Heart right ventricle (tissue), 16 donors: ENCODE results near the gene ANKRA2. TPM values are rescaled to one million over a fixed set of nuclear protein-coding genes. Genes with fewer than 3 reads are reported as not detected.

Experiments used
- ATAC-seq, 8 donors: fragments of 200-7000 bp; cut with Tn5 transposase; one replicate each; pipeline ENCODE4 v1.9.1; 2020; ENCODE audit warnings: mild to moderate bottlenecking in 8 of 8, moderate library complexity in 8 of 8, moderate number of reproducible peaks in 1 of 8
- DNase-seq, 2 donors: peaks; one replicate each; pipeline ENCODE4 v3.0.0-alpha.2; 2020
- H3K27ac ChIP-seq, 10 donors: fragments of 200-600 bp; sonication (generic) in 2 of 10; one replicate each; pipeline versions ENCODE4 v1.5.0 to v1.8.0; 2020 to 2022; ENCODE audit warnings: mild to moderate bottlenecking in 3 of 10
- H3K27me3 ChIP-seq, 7 donors: fragments of 200-600 bp; one replicate each; pipeline ENCODE4 v1.8.0; 2021 to 2022; ENCODE audit warnings: mild to moderate bottlenecking in 2 of 7
- H3K36me3 ChIP-seq, 9 donors: fragments of 200-600 bp; sonication (generic) in 1 of 9; one replicate each; pipeline versions ENCODE4 v1.5.0 to v1.8.0; 2020 to 2022; ENCODE audit warnings: mild to moderate bottlenecking in 2 of 9
- H3K4me1 ChIP-seq, 9 donors: fragments of 200-600 bp; sonication (generic) in 1 of 9; one replicate each; pipeline versions ENCODE4 v1.5.0 to v1.8.0; 2020 to 2022; ENCODE audit warnings: mild to moderate bottlenecking in 4 of 9
- H3K4me3 ChIP-seq, 10 donors: fragments of 200-600 bp; sonication (generic) in 2 of 10; one replicate each; pipeline versions ENCODE4 v1.5.0 to v1.8.0; 2020 to 2022; ENCODE audit warnings: mild to moderate bottlenecking in 7 of 10, moderate library complexity in 2 of 10
- H3K9me3 ChIP-seq, 11 donors: fragments of 200-600 bp in 10 of 11; sonication (generic) in 2 of 11; one replicate each; pipeline versions ENCODE4 v1.5.0 to v1.8.0; 2013 to 2022; ENCODE audit warnings: mild to moderate bottlenecking in 2 of 11, control low read depth in 1 of 11, moderate library complexity in 1 of 11
- CTCF ChIP-seq, 9 donors: fragments of 200-600 bp; sonication (generic) in 2 of 9; IDR thresholded peaks; one replicate each; pipeline versions ENCODE4 v1.5.0 to v1.8.0; 2021 to 2022; ENCODE audit warnings: antibody characterized with exemption in 9 of 9, mild to moderate bottlenecking in 5 of 9, moderate library complexity in 1 of 9
- WGBS, 2 donors: extraction: QIAGEN DNeasy Blood & Tissue Kit; methylation state at CpG; one replicate each; pipeline ENCODE4 v1.1.7; 2013; ENCODE audit warnings: inconsistent platforms in 1 of 2; 5-methylcytosine and 5-hydroxymethylcytosine counted together
- intact Hi-C, 10 donors: fragments of 100-400 bp; cut with DNase I; formaldehyde crosslinking; loops; one replicate each; pipeline versions ENCODE4 v1.11.1 to v1.14.2; 2022
- polyA plus RNA-seq, 2 donors: library from polyadenylated mRNA; stranded (reverse); fragments of 200-250 nt; gene quantifications; one replicate each; pipeline ENCODE4 v1.2.3, GENCODE V29; 2013
- total RNA-seq, 10 donors: library from RNA; stranded (reverse); fragmentation: NEBNext Ultra II Directional in 3 of 10; extraction: Animal tissue kit (Norgen Biotek cat#: 25700) in 3 of 10; gene quantifications; one replicate each; pipeline versions ENCODE4 v1.2.1 to v1.2.4, GENCODE V29; 2021 to 2023
- donor health status: Arrhythmogenic right ventricular cardiomyopathy.
- donor health status: ischemic (EF 13 %, LVEDD 7.1; RV severe dilation, severe dysfunction).
- donor health status: healthy with polysubstance abuse.
- donor health status: DM: no; HTN: yes; CAD: no.
- donor health status: DM: no; HTN: no; CAD: no.
- donor health status: ischemic (EF 25% LVEDD 6.9; RV normal size, moderate dysfunction).
- donor health status: ischemic (EF 25% LVEDD 5.7; RV mildly dilated, moderate dysfunction).
- donor health status: healthy.
- donor health status: DM: yes; HTN: yes; CAD: no.
- donor health status: Ischemic cardiomyopathy.
- donor health status: ischemic (EF 35%, LVEDD 5.7; RV mildly dilated, moderate dysfunction).
- donor health status: nonischemic (EF 11% LVEDD 7.7; RV severe dilation, severe dysfunction).
- donor health status: DM: yes; HTN: yes; CAD: no.
- donor health status: PGD.
- donor health status: ischemic (EF 29% LVEDD 5.4; RV normal size, mild dysfunction).
- donor health status: nonischemic (EF 23%, LVEDD 6.1; RV moderate dilation, normal function).

The ANKRA2 gene
- total and polyA plus RNA-seq, 12 donors, result 6.0 to 23.4 (median 12.0) TPM

DNA sequence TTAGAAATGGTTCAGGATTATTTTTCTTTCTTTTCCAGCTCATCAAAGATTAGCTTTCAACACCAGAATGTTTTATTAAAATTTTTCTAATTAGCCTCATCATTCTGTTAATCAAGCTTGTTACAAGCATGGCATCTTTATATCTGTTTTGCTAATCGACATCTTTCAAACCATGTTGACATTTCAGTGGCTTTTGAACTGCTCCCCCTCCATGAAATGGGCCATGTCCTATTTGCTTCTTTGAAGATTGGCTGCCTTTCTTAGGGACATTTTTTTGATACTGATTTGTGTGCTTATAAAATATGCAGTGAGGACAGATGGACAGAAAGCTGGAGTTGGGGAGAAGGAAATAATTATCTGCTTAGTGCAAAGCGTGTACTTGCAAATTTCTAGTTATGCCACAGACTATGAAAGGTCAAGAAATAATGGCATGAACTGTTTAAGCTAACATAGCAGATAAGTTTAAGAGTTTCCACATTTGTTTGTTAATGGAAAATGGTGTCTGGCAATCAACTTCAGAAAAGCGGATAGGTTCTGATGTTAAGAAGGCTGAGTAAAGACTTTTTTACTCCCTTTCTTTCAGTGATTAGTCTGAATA lies 39.7 kb downstream of the ANKRA2 start:
- Histone ChIP-seq H3K4me1 (no peaks in the 10 kb centered on the region), H3K27ac (no peak overlapping the region), H3K27me3 (peaks cover 0 to 7% (median 0%) of the 10 kb centered on the region in 7 donors), H3K4me3 (no peak overlapping the region), H3K36me3 (no peaks in the 10 kb centered on the region), H3K9me3 (no peaks in the 10 kb centered on the region)
- ATAC-seq, result no peak
- WGBS, 2 donors, result 76 to 81% methylated on average over 3 of the region's 3 CpGs
- DNase-seq, result no peak
- no peak for TF ChIP-seq CTCF (IDR thresholded peaks at IDR 0.05)
- intact Hi-C loops, result no loop called here

- peaks cover 0 to 10% (median 0%) of the 10 kb centered on the region in 7 donors for H3K27me3 ChIP-seq
- ATAC-seq, result no peak
- no peak for TF ChIP-seq CTCF (IDR thresholded peaks at IDR 0.05)
These were observed 41.6 kb downstream of the ANKRA2 start for GRCh38 chr5:73523861-73524260.

GRCh38 chr5:73522989-73523388 lies 42.5 kb downstream of the ANKRA2 start:
- TF ChIP-seq CTCF (IDR thresholded peaks at IDR 0.05), result no peak
- intact Hi-C loops, result no loop called here
- no peak overlapping the region for H3K27ac ChIP-seq
- peaks cover 0 to 10% (median 0%) of the 10 kb centered on the region in 7 donors for H3K27me3 ChIP-seq
- no peak for DNase-seq
- no peak for ATAC-seq
- no peaks in the 10 kb centered on the region for H3K9me3 ChIP-seq
- no peaks in the 10 kb centered on the region for H3K4me1 ChIP-seq
- 85 to 89% methylated on average over 7 of the region's 7 CpGs for WGBS, 2 donors
- no peaks in the 10 kb centered on the region for H3K36me3 ChIP-seq
- H3K4me3 ChIP-seq, result no peak overlapping the region

More at GRCh38 chr5:73523861-73524260, 41.6 kb downstream of the ANKRA2 start:
- Histone ChIP-seq H3K4me1 (no peaks in the 10 kb centered on the region), H3K4me3 (no peak overlapping the region), H3K9me3 (no peaks in the 10 kb centered on the region), H3K27ac (no peak overlapping the region), H3K36me3 (no peaks in the 10 kb centered on the region)
- 88 to 94% methylated on average over 1 of the region's 1 CpG for WGBS, 2 donors
- intact Hi-C loops, result no loop called here
- no peak for DNase-seq

DNA sequence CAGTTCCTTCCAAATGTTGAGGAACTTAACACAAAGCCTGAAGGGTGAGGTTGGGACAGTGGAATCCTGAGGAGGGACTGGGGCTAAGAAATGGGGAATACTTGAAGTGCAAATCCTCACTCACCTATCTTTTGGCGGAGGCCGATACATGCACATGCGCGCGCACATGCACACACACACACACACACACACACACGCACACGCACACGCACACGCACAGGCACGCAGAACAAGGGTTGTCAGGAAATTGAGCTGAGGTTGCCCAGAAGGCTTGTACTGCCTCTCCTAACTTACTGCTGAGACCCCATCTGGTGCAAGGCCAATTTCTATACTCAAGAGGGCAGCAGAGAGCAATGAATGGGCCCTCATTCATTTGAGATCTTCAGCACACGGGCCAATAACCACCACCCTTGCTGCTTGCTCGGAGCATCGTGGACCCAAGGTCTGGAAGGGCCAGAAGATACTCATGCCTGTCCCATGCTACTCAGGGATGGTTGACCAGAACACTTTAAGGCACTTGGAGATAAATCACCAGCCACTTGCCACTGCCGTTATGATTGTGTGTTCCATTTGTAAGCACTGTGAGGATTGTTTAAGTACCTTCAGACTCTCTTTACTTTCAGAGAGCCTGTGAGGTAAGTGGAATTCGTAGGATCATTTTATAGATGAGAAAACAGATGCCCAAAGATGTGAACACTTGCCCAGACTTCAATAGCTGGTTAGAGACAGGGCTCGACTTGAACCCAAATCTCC lies 45.7 kb downstream of the ANKRA2 start:
- WGBS, 2 donors, result 15 to 16% methylated on average over 16 of the region's 16 CpGs
- no peak overlapping the region for H3K27ac ChIP-seq
- TF ChIP-seq CTCF (IDR thresholded peaks at IDR 0.05), result peak; percentile 47 to 78 (median 66)
- H3K27me3 ChIP-seq, result peaks cover 0 to 5% (median 0%) of the 10 kb centered on the region in 7 donors
- no peaks in the 10 kb centered on the region for H3K9me3 ChIP-seq
- no peaks in the 10 kb centered on the region for H3K36me3 ChIP-seq
- ATAC-seq (peak; percentile 76 to 95 (median 90)), DNase-seq (peak; percentile 13 to 63)
- H3K4me3 ChIP-seq, result no peak overlapping the region
- intact Hi-C loops, result loop anchor here in 4 of 10 donors (1.0 to 2.0 kb wide), 3 partner anchors 17 to 18 kb away; no protein-coding TSS in a partner anchor
- peaks cover 0 to 7% (median 0%) of the 10 kb centered on the region in 9 donors for H3K4me1 ChIP-seq
